Skeletal muscle satellite cell (primary cell): Measurements from ENCODE around the gene SNX2.

Source experiments
- H3K27me3 ChIP-seq: 2 replicates; pipeline ENCODE4 v1.7.0; 2013; ENCODE audit warnings: low read length; ENCODE audit not compliant: control insufficient read depth, insufficient read depth
- H3K36me3 ChIP-seq: 2 replicates; pipeline ENCODE4 v1.7.0; 2013; ENCODE audit warnings: mild to moderate bottlenecking, control low read depth, low read length; ENCODE audit not compliant: insufficient read depth
- H3K4me1 ChIP-seq: 2 replicates; pipeline ENCODE4 v1.7.0; 2013; ENCODE audit warnings: low read length; ENCODE audit not compliant: control insufficient read depth, insufficient read depth
- H3K4me2 ChIP-seq: 2 replicates; pipeline ENCODE4 v1.7.0; 2013; ENCODE audit warnings: mild to moderate bottlenecking, low read length
- H3K4me3 ChIP-seq: 2 replicates; pipeline ENCODE4 v1.7.0; 2013; ENCODE audit warnings: low read length
- H3K9ac ChIP-seq: 2 replicates; pipeline ENCODE4 v1.7.0; 2013; ENCODE audit warnings: mild to moderate bottlenecking, low read depth, low read length, moderate library complexity
- H3K9me3 ChIP-seq: replicated peaks from 2 replicates; pipeline ENCODE4 v1.7.0; 2013; ENCODE audit warnings: mild to moderate bottlenecking, control low read depth, low read length

Gene SNX2

GRCh38 chr5:122805481-122805880 is 30.6 kb downstream of the SNX2 start:
- peaks cover 23% of the 10 kb centered on the region for H3K36me3 ChIP-seq
- no peak overlapping the region for H3K9ac ChIP-seq
- no peaks in the 10 kb centered on the region for H3K27me3 ChIP-seq
- H3K4me2 ChIP-seq, result no peak overlapping the region
- H3K9me3 ChIP-seq, result no peaks in the 10 kb centered on the region
- H3K4me3 ChIP-seq, result no peak overlapping the region
- H3K4me1 ChIP-seq, result no peaks in the 10 kb centered on the region

GRCh38 chr5:122810405-122810804 is 35.5 kb downstream of the SNX2 start:
- H3K9ac ChIP-seq, result no peak overlapping the region

GRCh38 chr5:122815218-122815767 is 40.4 kb downstream of the SNX2 start:
- Histone ChIP-seq H3K36me3 (peaks cover 6% of the 10 kb centered on the region), H3K4me3 (no peak overlapping the region), H3K9ac (no peak overlapping the region), H3K27me3 (no peaks in the 10 kb centered on the region), H3K4me1 (no peaks in the 10 kb centered on the region), H3K4me2 (no peak overlapping the region), H3K9me3 (no peaks in the 10 kb centered on the region)

More at GRCh38 chr5:122810405-122810804, 35.5 kb downstream of the SNX2 start:
- H3K4me2 ChIP-seq, result no peak overlapping the region
- no peaks in the 10 kb centered on the region for H3K9me3 ChIP-seq
- H3K27me3 ChIP-seq, result no peaks in the 10 kb centered on the region
- H3K36me3 ChIP-seq, result peaks cover 16% of the 10 kb centered on the region
- no peaks in the 10 kb centered on the region for H3K4me1 ChIP-seq
- H3K4me3 ChIP-seq, result no peak overlapping the region

GRCh38 chr5:122816756-122817155 is 41.9 kb downstream of the SNX2 start:
- Histone ChIP-seq H3K4me2 (no peak overlapping the region), H3K4me3 (no peak overlapping the region), H3K27me3 (no peaks in the 10 kb centered on the region), H3K4me1 (no peaks in the 10 kb centered on the region), H3K9ac (no peak overlapping the region), H3K9me3 (no peaks in the 10 kb centered on the region), H3K36me3 (peaks cover 6% of the 10 kb centered on the region)

GRCh38 chr5:122831984-122832383 is 57.1 kb downstream of the SNX2 start:
- Histone ChIP-seq H3K9me3 (no peaks in the 10 kb centered on the region), H3K4me3 (no peak overlapping the region), H3K36me3 (peaks cover 16% of the 10 kb centered on the region)

GRCh38 chr5:122835681-122836080 is 60.8 kb downstream of the SNX2 start:
- no peak overlapping the region for H3K9ac ChIP-seq
- H3K9me3 ChIP-seq, result no peaks in the 10 kb centered on the region
- H3K27me3 ChIP-seq, result no peaks in the 10 kb centered on the region

More at GRCh38 chr5:122831984-122832383, 57.1 kb downstream of the SNX2 start:
- Histone ChIP-seq H3K4me1 (no peaks in the 10 kb centered on the region), H3K4me2 (no peak overlapping the region), H3K27me3 (no peaks in the 10 kb centered on the region), H3K9ac (no peak overlapping the region)

GRCh38 chr5:122836947-122837346 is 62.1 kb downstream of the SNX2 start:
- H3K36me3 ChIP-seq, result no peaks in the 10 kb centered on the region
- H3K9ac ChIP-seq, result no peak overlapping the region
- H3K4me3 ChIP-seq, result no peak overlapping the region
- no peaks in the 10 kb centered on the region for H3K27me3 ChIP-seq
- H3K4me1 ChIP-seq, result no peaks in the 10 kb centered on the region
- H3K4me2 ChIP-seq, result no peak overlapping the region
- H3K9me3 ChIP-seq, result no peaks in the 10 kb centered on the region

More at GRCh38 chr5:122835681-122836080, 60.8 kb downstream of the SNX2 start:
- Histone ChIP-seq H3K4me1 (no peaks in the 10 kb centered on the region), H3K4me2 (no peak overlapping the region), H3K4me3 (no peak overlapping the region), H3K36me3 (no peaks in the 10 kb centered on the region)

GRCh38 chr5:122839731-122840130 is 64.9 kb downstream of the SNX2 start:
- no peaks in the 10 kb centered on the region for H3K36me3 ChIP-seq
- no peak overlapping the region for H3K9ac ChIP-seq
- H3K4me2 ChIP-seq, result no peak overlapping the region
- H3K9me3 ChIP-seq, result no peaks in the 10 kb centered on the region
- H3K4me3 ChIP-seq, result no peak overlapping the region
- H3K4me1 ChIP-seq, result peaks cover 7% of the 10 kb centered on the region
- H3K27me3 ChIP-seq, result no peaks in the 10 kb centered on the region

GRCh38 chr5:122842016-122842580 is 67.2 kb downstream of the SNX2 start:
- Histone ChIP-seq H3K4me3 (no peak overlapping the region), H3K27me3 (no peaks in the 10 kb centered on the region), H3K9ac (no peak overlapping the region), H3K4me1 (peaks cover 18% of the 10 kb centered on the region), H3K36me3 (no peaks in the 10 kb centered on the region), H3K9me3 (no peaks in the 10 kb centered on the region), H3K4me2 (no peak overlapping the region)

- Histone ChIP-seq H3K4me1 (peaks cover 23% of the 10 kb centered on the region), H3K36me3 (no peaks in the 10 kb centered on the region), H3K4me3 (peak overlapping the region; percentile 94), H3K9me3 (no peaks in the 10 kb centered on the region), H3K4me2 (peak overlapping the region; percentile 80), H3K27me3 (no peaks in the 10 kb centered on the region), H3K9ac (peak overlapping the region; percentile 84)
Observed at GRCh38 chr5:122844136-122844909, 69.4 kb downstream of the SNX2 start.

- H3K9ac ChIP-seq, result peak overlapping the region; percentile 84
- peak overlapping the region; percentile 94 for H3K4me3 ChIP-seq
- no peaks in the 10 kb centered on the region for H3K9me3 ChIP-seq
- peak overlapping the region; percentile 80 for H3K4me2 ChIP-seq
- H3K36me3 ChIP-seq, result no peaks in the 10 kb centered on the region
- peaks cover 23% of the 10 kb centered on the region for H3K4me1 ChIP-seq
- H3K27me3 ChIP-seq, result no peaks in the 10 kb centered on the region
Observed at GRCh38 chr5:122844910-122845228, 70.0 kb downstream of the SNX2 start.
